ENCODE data around the gene SEC22C.

SEC22C gene

DNA sequence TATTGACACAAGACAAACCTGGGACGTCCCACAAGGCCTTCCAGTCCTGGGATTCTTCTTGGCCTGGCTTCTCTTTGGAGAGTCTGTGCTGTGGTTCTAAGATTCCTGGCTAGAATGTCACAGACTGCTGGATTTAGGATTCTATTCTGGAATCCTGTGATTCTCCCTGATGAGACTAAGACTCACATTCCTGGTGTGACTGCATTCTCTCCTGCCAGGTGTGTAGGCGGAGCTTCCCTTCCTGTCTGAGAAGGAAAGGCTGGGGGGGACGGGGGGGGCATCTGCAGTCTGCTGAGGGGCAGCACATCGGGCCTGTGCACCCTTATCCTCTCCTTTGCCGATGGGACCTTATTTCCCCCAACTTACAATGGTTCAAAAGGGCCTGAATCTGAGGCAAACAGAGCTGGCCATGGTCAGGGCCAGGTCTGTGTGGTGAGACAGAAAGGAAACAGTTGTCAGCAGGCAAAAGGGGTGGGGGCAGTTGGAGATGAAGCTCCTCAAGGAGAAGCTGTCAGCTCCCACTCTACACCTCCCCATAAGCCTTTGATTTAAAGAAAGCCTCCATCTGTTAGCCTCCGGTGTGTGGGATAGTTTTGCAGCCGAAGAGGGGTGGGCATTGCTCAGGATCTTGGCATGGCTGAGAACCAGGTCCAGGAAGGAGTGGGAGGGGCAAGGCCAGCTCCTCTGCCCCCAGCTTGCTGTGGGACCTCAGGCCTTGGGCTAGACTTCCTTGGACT, 48.4 kb downstream of the SEC22C start:
- DNase-seq = no peak

DNA sequence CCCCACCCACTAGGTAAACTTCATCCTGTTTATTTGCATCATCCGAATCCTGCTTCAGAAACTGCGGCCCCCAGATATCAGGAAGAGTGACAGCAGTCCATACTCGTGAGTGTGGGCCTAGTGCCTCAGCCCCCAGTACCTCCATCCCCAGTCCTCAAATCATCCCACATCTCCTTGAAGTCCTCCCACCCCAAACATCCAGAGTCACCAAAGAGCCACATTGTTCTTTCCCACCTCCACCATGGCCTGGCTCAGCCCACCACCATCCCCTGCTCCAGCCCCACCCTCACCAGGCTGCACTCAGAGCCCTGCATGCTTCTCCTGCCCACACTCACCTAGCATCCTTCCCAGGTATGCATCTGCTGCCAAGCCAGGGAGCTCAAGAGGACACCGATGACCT, 49.5 kb downstream of the SEC22C start:
- no peak for DNase-seq

DNA sequence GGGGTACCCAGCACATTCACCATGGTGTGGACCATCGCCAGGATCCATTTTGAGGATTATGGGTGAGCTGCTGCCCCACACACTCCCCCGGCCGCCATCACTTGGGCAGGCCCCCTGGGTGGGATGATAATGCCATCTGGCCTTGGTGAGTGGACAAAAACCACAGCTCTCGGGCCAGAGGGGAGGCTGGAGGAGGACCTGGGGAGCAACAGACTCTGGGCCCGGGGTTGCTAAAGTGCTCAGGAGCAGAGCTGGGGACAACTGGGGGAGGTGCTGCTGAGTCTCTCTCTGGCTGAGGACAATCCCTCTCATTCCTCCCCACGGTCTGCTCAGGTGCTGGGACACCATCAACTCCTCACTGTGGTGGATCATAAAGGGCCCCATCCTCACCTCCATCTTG, 50.3 kb downstream of the SEC22C start:
- DNase-seq = no peak

DNA sequence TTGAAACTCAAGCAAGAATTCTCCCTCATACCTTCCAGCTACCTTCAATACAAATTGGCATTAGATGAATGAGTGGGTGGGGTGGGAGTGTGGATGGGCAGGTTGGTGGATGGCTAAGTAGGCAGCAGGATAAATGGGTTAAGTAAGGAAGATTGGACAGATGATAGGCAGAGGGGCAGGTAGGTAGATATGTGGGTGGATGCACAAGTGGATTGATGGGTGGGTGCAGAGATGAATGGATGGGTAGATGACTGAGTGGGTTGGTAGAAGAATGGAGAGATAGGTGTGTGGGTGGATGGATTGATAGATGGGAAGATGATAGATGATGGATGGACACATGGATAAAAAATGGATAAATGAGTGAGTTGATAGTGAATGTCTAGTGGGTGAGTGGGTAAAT, 51.7 kb downstream of the SEC22C start:
- DNase-seq = no peak

DNA sequence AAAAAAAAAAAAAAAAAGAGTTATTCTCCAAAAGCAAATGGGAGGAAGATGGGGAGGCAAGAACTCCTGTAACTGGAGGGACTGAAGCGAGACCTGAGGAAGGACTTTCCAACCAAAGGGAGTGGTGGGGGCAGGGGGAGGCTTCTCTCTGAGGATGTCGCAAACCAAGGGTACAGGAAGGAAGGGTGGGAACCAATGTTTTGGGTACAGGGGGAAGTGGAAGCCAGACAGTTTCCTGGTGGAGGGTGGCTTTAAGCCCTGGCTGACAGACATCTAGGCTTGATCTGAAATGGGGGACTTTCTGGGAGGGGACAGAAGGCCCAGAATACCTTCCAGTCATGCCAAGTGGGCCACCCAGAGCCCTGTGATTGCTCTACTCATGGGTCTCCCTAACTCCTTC, 52.3 kb downstream of the SEC22C start:
- no peak for DNase-seq

DNA sequence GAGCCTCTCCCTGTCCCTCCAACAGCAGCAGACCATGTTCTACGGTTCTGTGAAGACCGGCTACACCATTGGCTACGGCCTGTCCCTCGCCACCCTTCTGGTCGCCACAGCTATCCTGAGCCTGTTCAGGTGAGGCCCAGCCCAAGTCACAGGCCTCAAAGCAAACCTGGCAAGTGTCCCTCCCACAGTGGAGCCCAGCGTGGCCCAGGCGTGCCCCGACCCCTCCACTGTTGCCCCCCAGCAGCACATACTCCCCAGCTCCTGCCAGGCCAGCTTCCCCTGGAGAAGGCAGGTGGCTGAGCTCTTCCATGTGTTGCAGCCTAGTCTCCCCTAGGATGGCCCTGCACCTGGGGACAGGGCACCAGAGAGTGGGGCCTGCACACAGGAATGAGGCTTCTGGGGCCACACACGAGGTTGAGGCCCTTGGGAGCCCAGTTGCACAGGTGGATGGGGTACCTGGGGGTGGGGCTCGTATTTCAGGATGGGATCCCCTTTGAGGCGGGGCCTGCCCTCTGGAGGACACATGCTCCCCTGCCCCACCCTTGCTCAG, 54.3 kb downstream of the SEC22C start:
- DNase-seq = no peak

DNA sequence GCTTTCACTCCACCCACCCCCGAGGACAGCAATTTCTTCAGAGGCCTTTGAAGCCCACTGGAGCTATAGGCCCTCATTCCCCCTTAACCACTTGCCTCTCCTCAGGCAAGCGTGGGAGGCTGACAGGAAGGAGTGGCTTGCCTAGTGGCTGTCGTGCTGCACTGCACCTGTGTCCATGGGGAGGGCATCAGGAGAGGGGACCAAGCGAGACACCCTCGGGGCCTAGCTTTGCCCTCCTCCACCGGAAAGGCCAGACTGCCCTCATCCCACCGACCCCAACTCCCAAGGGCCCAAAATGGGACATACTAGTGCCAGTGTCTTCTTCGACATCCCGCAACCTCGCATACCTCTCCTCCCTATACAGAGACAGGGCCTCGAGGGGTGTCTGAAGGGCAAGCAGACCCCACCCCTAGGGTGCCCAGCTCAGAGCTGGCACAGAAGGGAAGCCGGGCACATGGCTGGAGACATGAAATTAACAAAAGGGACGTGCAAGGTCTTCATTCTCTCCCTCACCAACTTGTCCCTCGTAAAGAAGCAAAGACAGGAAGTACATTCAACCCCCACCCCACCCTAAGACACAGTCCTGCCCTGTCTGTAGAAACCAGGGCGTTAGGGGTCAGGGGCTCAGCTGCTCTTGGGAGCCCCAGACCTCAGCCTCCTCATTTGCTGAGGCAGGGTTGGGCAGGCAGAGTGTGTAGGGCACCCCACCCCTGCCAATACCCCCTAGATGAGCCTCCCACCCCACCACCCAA, 55.0 kb downstream of the SEC22C start:
- DNase-seq = peak; percentile 15 to 28 (median 21)

DNA sequence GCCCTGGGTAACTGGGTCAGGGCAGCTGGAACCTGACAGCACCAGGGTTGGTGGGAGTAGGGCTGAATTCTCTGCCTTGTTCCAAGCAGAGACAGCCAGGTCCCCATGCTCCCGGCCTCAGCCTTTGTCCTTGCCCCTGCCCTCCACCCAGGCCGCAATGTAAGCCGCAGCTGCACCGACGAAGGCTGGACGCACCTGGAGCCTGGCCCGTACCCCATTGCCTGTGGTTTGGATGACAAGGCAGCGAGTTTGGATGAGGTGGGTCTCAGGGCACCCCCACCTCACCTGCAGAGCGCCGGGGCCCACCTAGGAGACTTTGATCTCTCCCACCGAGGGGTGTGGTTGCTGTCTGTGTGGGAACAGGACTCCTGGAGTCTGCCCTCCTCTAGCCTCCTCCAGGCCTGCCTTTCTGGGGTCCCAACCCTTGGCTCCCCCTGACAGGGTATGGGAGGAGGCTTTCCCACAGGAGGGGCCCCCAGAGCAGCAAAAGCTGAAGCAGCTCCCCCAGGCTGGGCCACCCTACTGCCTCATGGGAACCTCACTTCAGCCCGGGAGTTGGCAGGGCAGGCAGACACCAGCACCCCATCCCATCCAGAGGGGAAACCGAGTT, 55.9 kb downstream of the SEC22C start:
- DNase-seq = no peak

DNA sequence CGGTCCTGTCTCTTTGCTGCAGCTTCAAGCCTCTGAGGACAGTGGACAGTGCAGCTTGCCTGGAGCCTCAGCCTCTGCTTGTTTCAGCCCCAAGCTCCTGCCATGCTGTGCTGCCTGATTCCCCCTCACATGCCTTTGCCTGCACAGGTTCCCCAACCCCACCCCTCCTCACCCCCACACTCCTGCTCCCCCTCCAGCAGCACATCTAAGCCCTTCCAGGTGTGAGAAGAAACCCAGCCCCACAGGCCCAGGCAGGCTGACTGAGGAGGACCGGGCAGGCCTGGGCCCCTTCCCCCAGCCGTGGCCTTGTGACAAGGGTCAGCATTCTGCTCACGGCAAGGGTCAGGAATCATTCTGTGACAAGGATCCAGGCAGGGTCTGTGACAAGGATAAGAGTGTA, 56.6 kb downstream of the SEC22C start:
- DNase-seq = no peak

DNA sequence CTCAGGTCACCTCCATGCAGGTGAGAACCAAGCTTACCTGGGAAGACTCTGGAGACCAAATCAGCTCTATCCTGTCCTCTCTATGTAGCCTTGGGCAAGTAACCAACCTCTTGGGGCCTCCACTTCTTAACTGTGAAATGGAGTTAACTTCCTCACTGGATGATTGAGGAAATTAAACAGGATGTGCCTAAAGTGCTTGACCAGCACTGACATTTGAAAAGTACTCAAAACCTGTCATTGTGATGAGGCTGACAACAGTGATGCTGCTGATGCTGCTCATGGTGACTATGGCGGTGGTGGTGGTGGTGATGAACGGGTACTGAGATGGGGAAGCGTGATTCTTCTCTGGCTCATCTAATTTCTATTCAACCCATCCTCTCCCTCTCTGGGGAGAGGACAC, 57.0 kb downstream of the SEC22C start:
- DNase-seq = peak in 2 of 3 donors; percentile 20 to 37

DNA sequence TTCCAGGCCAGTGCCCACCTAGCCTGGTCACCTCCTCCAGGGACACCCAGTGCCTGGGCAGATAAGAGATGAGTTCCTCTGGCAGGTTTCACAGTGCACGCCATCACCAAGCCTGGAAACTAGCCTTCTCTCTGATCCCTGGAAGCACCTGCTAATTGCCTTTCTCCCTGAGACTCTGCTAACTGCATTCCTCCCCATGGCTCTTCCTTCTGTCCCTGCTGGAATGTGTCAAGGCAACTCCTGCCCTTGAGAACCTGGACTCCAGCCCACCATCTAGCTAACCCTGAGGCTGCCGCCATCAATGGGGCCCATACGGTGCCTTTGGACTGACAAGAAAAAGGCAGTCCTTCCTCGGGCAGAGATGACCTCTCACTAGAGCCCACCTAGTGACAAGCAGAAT, 60.9 kb downstream of the SEC22C start:
- no peak for DNase-seq

DNA sequence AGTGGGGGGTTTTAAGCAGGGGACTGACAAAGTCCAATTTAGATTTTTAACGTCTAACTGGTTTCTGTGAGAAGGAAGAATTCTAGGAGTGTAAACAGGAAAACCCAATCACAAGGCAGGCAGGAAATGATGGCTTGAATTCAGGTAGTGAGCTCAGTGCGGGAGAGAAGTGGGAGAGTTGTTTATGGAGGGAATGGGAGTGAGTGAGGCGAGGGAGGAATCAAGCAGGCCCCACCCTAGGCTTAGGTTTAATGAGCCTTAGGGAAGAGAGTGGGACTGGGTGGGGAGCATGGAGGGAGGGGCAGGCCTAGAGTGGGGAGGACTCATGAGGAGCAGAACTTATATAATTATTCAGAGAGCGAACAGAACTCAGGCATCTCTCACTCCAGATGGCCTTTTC, 61.4 kb downstream of the SEC22C start:
- DNase-seq = no peak

DNA sequence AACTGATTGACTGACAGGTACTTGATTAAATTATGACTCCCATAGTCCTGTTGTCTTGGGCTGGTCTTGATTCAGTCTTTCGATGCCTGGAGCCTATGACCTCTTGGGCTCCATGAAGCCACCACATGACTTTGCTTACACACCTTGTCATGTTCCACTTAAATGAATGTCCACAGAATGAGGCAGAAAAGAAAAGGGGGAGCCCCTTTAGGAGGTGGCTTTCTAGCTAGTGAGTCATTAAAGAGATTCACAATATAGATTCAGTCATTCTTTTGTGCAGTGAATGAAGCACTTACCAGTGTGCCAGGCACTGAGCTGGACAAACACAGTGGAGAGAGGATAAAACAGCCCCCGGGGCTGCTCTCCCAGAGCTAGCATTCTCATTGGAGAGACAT, 62.2 kb downstream of the SEC22C start:
- no peak for DNase-seq

DNA sequence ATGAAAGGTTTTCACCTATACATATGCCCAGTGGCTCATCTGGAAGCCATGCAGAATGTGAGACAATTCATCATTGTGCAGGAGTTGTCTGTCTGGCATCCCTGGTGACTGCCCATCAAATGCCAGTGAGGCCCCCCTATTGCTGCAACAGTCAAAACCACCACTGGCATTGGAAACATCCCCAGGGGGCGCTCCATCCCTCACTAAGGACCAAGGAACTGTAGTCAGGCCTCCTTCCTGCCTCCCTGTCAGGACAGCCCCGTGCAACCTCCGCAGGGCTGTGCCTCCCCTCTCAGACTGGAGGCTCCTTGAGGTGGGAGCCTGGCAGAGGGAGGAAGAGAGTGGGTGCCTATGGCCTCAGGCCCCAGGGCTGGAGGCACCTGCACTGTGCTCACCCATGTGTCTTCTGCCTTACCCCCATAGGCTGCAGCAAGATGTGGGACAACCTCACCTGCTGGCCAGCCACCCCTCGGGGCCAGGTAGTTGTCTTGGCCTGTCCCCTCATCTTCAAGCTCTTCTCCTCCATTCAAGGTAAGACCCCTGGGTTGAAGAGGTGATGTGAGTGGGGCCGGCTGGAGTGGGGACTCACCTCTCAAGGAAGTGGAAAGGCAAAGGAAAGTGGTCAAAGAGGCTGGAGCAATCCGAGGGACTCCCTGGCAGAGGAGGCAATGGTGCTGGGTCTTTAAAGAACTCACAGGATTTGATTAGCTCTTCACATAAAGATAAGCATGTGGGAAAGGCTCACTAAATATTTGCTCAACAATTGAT, 62.8 kb downstream of the SEC22C start:
- peak in 1 of 3 donors; percentile 54 for DNase-seq

DNA sequence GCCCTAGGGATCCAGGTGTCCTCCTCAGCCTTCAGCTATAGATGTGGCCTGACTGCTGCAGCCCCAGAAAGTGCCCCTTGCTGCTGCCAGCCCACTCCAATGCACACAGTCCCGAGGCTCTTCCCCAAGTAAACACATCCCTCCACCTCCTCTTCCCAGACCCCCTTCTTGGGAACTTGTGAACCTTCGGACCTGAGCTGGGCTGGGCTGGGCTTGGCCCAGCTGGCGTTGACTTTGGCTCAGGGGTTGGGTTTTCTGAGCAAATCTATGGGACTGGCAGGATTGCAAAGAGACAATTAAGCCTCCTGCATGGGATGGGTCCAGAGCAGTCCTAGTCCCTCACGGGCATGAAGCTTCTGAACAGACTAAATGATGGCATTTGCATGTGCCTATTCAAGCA, 64.7 kb downstream of the SEC22C start:
- DNase-seq = no peak

DNA sequence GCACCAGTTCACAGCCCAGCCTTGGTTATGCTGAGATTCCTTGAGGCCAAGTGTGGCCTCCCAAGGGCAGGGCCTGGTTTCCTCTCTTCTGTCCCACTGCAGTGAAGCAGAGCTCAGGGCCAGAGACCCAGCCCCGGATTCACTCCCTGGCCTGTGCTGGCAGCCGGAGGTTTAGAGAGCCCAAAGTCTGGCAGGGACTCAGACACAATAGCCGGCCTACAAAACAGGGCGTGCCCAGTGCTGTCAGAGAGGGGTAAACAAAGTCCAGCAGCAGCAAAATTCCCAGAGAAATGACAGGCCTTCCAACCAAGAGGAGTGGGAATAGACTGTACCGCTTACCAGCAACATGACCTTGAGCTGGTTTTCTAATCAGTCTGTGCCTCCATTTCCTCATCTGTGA, 65.3 kb downstream of the SEC22C start:
- no peak for DNase-seq

DNA sequence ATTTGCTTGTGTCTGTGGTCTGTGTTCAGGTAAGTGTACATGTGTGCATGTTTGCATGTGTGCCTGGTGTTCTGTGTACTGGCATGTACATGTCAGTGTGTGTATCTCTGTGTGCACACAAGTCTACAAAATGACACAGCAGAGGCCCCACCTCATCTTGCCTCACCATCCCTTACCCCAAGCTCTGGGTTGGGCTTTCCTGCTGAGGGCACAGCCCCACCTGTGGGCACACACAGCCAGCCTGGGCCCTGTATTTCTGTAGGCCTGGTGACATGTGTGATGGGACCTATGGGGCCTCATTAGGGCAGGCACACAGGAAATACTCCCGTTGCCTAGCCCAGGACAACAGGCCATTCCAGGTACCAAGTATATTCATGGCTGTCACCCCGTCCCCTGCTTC, 65.8 kb downstream of the SEC22C start:
- DNase-seq = no peak

DNA sequence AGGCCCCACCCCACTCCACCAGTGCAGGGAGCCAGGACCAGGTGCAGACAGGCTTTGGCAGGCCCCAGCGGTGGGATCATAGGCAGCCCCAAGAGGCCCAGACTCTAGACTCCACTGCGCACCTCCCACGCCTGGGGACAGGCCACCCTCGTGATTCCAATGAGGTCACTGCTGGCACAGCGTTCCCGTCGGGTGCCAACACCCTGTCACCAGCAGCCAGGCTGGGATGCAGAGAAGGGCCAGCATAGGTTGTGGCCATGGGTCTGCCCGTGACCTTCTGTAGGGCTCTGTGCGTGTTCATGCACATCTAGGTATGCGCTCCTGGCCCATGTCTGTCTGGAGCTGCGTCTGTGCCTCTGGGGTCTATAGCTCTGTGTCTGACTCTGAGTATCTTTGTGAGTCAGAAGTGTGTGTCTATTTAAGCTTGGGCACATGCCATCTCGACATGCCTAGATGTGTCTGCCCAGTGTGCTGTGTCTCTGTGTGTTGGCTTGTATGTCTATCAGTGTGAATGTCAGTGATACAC, 66.3 kb downstream of the SEC22C start:
- no peak for DNase-seq

DNA sequence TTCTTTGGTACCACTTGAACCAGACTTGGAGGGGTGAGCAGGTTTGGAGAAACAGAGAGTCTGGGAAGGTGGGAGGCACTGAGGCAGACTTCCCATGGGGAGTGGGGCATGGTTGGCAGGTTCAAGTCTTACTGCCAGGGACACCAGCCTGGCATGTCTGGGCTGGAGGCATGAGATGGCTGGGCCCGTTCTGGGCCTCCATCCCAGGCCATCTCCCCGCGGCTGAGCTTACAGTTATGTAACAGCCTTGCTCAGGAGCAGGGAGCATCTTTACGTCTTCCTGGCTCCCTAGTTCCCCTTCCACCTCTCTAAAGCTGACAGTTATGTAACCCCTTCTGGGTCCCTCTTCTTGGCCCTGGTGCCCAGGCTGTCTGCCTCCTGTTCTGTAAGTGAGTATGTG, 66.9 kb downstream of the SEC22C start:
- no peak for DNase-seq

DNA sequence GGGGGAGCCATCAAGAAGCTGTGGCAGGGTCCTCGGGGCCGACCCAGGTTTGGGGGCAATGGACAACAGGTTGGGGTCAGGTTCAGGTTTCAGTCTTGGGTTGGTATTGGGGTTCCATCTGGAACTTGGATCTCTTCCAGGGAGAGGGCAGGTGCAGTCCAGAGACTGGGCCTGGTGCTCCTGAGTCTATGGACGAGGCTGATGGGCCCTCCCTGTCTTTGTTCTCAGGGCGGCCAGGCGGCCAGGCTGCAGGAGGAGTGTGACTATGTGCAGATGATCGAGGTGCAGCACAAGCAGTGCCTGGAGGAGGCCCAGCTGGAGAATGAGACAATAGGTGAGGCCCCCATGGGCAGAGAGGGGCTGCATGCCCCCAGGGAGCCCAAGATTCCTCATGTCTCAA, 68.2 kb downstream of the SEC22C start:
- no peak for DNase-seq

DNA sequence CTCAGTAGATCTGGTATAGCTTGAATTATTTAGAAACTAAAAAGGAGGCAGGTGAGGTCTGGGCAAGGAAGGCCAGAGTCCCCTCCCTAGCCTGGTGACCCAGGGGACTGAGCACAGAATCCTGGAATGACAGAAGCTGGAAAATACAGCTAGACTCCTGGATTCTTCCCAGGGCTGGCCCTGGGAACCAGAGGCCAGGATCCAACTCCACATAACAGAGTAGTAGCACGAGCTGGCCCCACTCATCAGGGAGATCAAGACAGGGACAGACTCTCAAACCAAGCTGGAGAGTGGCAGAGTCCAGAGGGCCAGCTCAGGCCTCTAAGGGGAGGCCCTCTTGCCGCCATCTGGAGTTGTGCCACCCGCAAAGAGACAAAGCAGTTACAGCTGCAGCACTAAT, 68.6 kb downstream of the SEC22C start:
- no peak for DNase-seq

DNA sequence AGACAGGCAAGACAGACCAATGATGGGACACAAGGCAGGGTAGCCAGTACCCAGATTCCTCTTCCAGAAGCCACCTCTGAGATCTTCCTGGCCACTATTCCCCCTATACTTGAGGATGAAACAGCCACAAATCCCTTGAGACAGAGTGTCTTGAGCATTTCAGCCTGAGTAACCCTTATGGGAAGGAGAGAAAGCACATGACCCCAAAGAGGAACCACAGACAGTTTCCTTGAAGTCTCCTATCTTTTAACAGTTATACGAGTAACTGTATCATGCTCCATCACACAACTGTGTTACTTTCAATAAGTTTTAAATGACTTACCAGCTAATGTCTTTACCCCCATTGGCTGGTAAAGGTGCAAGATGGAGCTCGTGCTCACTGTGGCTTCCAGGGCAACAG, 70.0 kb downstream of the SEC22C start:
- peak; percentile 43 to 54 (median 47) for DNase-seq

DNA sequence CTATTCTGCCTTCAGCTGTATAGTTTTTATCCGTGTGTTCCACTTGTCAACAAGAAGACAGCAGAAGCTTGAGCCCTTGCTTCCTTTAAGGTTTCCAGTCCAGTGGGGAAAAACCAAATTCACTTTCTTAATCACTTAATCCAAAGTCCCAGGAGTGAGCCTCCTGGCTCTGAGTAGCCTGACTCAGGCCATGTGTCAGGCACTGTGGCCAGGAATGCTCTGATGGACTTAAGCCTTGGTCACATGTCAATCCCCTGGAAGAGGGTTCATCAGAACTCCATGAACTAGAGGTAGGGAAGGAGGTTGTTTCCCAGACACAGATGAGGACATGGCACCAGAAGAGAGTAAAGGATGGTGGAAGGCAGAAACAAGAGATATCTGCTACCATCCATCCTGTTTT, 70.6 kb downstream of the SEC22C start:
- no peak for DNase-seq

All from suppressor macrophage treated with lipopolysaccharide for 1 hour (primary cell).